ENCODE data around the gene NSG2. TPM values are rescaled to one million over a fixed set of nuclear protein-coding genes. Genes with fewer than 3 reads are reported as not detected.

The NSG2 gene
- total and polyA plus RNA-seq, 3 donors from 2014 or later, result 7.2 to 11.3 (median 8.4) TPM

DNA sequence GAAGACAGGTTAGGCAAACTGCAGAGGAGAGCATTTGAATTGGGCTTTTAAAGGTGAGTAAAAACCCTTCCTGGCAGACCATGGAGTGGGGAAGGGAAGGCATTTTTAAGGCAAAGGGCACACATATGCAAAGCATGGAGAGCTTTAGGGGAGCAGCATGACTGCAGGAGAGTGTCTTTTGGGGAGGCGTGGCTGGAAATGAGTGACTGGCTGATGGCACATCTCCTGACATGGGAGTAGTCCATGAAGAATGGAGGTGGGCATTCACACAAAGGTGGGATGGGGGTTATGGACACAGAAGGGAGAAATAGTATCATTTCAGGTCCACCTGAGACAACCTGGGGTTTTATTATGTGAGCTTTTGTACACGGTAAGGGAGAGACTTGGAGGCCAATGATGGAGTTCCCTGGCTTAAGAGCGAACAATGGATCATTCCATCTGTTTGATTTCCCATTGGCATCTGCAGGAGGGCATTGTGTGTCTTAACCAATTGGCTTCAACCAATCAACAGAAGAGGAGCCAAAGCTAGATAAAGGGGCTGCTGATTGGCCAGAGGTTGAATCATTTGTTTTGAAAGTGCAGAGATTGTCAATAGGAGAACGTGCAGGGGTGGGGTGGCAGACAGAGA is 2.1 kb downstream of the NSG2 start:
- TF ChIP-seq, protein P1, sequence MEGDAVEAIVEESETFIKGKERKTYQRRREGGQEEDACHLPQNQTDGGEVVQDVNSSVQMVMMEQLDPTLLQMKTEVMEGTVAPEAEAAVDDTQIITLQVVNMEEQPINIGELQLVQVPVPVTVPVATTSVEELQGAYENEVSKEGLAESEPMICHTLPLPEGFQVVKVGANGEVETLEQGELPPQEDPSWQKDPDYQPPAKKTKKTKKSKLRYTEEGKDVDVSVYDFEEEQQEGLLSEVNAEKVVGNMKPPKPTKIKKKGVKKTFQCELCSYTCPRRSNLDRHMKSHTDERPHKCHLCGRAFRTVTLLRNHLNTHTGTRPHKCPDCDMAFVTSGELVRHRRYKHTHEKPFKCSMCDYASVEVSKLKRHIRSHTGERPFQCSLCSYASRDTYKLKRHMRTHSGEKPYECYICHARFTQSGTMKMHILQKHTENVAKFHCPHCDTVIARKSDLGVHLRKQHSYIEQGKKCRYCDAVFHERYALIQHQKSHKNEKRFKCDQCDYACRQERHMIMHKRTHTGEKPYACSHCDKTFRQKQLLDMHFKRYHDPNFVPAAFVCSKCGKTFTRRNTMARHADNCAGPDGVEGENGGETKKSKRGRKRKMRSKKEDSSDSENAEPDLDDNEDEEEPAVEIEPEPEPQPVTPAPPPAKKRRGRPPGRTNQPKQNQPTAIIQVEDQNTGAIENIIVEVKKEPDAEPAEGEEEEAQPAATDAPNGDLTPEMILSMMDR (IDR thresholded peaks at IDR 0.05), result no peak
- no peak for TF ChIP-seq POLR2A (IDR thresholded peaks at IDR 0.05)
- no peaks in the 10 kb centered on the region for H3K27me3 ChIP-seq
- intact Hi-C loops (cut with DNase I; ENCODE audit: low total_unique reads), result loop anchor here (5.0 kb wide), 1 partner anchor 265 kb away; no protein-coding TSS in a partner anchor
- no peak overlapping the region for H3K4me3 ChIP-seq
- H3K9me3 ChIP-seq, result no peaks in the 10 kb centered on the region
- H3K27ac ChIP-seq, result no peak overlapping the region
- no peaks in the 10 kb centered on the region for H3K36me3 ChIP-seq (ENCODE audit: low read depth, missing control alignments)
- DNase-seq, result no peak
- 70 to 87% methylated on average over 4 of the region's 4 CpGs for WGBS, 2 donors
- no peaks in the 10 kb centered on the region for H3K4me1 ChIP-seq

DNA sequence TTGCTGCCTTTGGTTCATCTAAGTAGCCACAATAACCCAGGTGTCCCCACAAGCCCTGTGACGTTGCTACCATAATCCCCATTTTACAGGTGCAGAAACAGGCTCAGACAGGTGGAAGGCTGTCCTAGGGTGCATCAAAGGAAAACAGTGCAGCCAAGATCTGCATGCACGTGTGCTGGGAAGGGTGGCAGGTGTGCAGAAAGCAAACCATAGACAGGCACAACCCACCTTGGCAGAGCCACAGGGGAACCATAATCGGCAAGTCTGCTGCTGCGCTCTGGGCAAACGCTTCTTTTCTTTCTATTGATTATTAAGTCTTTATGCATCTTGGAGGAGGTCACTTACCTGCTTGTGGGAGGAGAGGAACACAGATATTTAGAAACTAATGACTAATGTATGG is 7.1 kb downstream of the NSG2 start:
- no peak overlapping the region for H3K27ac ChIP-seq
- no peak overlapping the region for H3K4me3 ChIP-seq
- peaks cover 3% of the 10 kb centered on the region for H3K4me1 ChIP-seq
- no peaks in the 10 kb centered on the region for H3K27me3 ChIP-seq
- H3K9me3 ChIP-seq, result no peaks in the 10 kb centered on the region
- intact Hi-C loops (cut with DNase I; ENCODE audit: low total_unique reads), result no loop called here
- no peak for DNase-seq
- TF ChIP-seq, protein P1 (IDR thresholded peaks at IDR 0.05), result no peak
- no peak for TF ChIP-seq POLR2A (IDR thresholded peaks at IDR 0.05)
- H3K36me3 ChIP-seq (ENCODE audit: low read depth, missing control alignments), result no peaks in the 10 kb centered on the region
- 81 to 82% methylated on average over 5 of the region's 5 CpGs for WGBS, 2 donors

DNA sequence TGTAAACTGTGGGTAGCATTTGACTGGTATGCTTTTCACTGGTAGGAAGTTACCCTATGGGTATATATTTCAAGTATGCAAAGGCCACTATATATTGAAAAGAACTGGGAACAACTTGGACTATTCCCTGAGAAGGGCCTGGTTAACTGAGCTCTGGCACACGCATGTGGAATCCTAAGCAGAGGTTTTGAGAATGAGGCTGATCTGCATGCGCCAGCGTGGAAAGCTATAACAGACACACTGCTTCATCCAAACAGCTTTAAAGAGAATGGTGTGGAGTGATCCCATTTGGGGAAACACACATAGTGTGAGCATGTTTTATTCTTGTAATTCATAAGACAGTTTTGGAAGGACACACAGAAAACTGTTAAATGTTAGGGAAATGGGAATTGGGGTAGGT is 8.4 kb downstream of the NSG2 start:
- TF ChIP-seq POLR2A (IDR thresholded peaks at IDR 0.05), result no peak
- TF ChIP-seq, protein P1 (IDR thresholded peaks at IDR 0.05), result no peak
- Histone ChIP-seq H3K4me3 (no peak overlapping the region), H3K9me3 (no peaks in the 10 kb centered on the region), H3K4me1 (peaks cover 3% of the 10 kb centered on the region), H3K36me3 (ENCODE audit: low read depth, missing control alignments) (no peaks in the 10 kb centered on the region), H3K27me3 (no peaks in the 10 kb centered on the region), H3K27ac (no peak overlapping the region)
- 92 to 96% methylated on average over 3 of the region's 3 CpGs for WGBS, 2 donors
- DNase-seq, result no peak
- intact Hi-C loops (cut with DNase I; ENCODE audit: low total_unique reads), result no loop called here

DNA sequence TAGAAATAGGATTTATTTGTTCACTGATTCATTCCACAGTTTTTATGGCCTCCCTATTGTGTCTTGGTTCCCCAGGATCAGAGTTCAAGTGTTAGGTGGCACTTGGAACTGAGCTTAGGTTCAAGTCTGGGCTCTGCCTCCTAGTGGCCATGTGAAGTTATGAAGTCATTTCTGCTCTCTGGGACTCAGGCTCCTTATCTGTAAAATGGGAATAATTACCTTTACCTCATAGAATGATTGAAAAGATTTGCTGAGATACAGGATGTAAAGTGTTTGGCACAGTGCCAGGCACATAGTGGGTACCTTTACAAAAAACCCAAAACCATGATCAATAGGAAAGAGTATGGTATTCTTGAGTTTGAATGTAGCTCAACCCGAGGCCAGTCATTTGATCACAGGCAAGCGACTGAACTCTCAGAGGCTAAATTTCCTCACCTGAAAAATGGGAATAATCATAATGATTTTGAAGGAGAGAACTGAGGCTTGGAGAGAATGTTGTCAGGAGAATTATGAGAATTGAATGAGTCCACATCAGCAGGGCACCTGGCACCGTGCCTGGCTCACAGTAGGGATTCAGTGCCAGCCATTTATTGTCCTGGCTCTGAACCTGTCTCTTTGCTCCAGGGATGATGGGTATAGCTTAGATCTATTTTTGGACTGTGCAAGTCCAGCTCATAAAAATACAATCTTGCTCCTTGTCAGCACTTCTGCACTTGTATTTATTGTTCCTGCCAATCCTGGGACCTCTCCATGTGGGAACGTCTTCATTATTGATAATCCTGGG is 10.8 kb downstream of the NSG2 start:
- Histone ChIP-seq H3K9me3 (no peaks in the 10 kb centered on the region), H3K4me1 (peaks cover 3% of the 10 kb centered on the region), H3K27me3 (no peaks in the 10 kb centered on the region), H3K4me3 (no peak overlapping the region), H3K36me3 (ENCODE audit: low read depth, missing control alignments) (no peaks in the 10 kb centered on the region), H3K27ac (no peak overlapping the region)
- intact Hi-C loops (cut with DNase I; ENCODE audit: low total_unique reads), result no loop called here
- DNase-seq, result no peak
- TF ChIP-seq, protein P1 (IDR thresholded peaks at IDR 0.05), result no peak
- TF ChIP-seq POLR2A (IDR thresholded peaks at IDR 0.05), result no peak
- WGBS, 2 donors, result 72 to 81% methylated on average over 4 of the region's 4 CpGs

All from testis (tissue), 3 donors.